Measurements from ENCODE around the gene RPS21.
"Not testable (repeated sequence)": the region's sequence is repeated elsewhere in the genome, so short reads cannot be mapped to it uniquely, and the experiment has no call there.

RPS21 gene

DNA sequence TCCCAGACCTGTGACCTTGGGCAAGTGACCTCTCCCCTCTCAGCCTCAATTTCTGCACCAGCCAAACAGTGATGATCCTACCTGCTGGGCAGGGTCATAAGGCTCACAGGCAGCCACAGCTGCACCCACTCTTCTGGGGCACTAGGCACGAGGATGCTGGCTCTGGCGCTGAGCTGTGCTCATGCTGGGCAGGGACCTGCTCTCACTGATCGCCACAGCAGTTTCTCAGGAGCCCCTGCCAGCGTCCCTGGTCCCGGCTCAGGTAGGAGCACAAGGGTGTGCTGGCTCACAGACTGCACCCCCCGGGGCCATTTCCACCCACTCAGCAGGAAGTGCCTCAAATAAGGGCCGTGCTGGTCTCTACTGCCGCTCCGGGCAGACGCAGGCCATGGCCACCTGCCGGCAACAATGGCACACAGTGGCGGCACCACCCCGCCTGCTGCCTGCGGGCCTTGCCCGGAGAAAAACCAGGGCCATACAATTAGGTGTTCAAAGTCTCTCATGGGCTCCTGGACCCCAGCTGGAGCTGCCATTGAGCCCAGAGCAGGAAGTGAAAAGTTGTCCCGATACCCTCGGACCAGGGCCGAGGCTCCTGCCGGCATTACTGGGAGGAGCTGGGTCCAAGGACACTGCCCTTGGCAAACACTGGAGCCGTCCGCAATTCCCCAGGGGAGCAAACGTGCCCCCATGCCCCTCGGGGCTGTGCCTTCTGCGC, 24.7 kb downstream of the RPS21 start:
- DNase-seq (ENCODE audit: low read depth): no peak

DNA sequence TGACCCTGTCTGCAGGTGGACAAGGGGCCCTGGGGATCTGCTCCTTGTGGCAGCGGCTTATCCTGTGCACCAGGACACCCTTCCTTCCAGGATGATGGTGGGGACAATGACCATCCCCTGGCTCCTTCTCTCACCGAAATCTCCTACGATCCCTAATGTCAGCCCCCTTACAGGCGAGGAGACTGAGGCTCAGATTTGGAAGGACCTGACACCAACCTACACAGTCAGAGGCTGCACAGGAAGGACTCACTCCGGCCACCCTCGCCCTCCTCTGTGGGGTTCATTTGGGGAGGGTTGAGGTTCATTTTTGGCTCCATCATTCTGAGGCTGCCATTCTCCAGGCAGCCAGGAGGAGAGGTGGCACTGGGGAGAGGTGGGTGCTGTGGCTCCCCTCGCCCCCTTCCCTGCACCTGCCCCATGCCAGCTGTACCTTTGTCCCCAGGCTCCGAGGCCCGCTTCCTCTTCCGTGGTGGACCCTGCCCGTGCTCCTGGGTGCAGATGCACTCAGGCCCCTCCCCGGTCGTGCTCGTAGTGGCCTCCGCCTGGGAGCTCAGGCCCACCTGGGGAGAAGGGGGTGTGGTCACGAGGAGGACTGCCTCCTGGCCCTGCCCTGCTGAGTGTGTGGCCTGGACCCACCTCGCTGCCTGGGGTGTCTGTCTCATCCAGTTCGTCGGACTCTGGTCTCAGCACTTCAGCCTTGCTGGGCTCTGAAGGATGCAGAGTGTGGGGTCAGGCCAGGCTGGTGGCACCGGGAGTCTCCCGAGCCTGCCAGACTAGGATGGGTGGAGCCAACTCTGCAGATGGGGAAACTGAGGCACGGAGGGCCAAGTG, 25.5 kb downstream of the RPS21 start:
- DNase-seq (ENCODE audit: low read depth): no peak

DNA sequence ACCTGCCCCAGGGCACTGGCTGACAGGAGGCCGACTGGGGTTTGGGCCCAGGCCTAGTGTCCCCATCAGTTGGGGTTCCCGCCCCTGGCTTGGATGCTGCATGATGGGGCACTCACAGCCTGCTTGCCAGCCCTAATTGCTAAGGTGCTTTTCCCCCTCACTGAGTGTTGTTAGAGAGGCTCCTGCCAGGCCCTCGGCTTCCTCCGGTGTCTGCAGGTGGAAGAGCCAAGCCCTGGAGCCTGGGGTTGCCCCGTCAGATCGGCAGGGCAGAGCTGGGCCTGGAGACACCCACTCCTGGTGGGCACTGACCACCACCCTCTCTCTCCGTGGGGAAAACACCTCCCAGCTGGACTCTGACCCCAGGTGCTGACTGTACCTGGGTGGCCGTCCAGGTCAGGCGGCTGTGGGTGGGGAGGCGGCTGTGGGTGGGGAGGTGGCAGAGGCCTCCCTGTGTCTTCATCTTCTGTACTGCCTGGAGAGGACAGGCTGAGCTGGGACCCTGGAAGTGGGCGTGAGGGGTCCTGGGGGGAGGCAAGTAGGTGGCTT, 26.2 kb downstream of the RPS21 start:
- DNase-seq (ENCODE audit: low read depth): no peak

DNA sequence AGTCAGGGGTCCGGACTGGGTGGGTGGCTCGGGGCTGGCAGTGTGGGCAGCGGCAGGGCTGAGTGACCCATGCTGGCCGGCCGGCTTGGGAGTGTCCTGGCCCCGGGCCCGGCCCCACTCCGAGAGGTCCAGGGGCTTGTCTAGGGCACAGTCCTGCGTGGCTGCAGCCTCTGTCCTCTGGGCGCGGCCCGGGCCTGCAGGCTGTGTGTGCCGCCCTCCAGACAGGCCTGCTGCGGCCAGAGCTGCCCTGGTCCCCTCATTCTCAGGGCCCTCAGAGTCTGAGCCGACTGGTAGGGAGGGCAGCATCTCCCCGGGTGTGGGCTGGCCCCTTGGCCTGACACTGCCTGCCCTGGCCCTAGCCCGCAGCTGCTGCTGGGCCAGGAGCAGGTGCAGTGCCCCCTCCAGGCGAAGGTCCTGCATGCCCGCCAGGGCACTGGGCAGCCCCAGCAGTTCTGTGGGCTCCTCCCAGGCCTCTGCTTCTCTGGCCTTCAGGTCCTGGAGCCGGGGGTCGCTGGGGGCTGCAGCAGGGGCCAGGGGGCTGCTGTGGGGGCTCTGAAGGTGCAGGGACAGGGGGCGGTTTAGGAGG, 27.1 kb downstream of the RPS21 start:
- no peak for DNase-seq (ENCODE audit: low read depth)

DNA sequence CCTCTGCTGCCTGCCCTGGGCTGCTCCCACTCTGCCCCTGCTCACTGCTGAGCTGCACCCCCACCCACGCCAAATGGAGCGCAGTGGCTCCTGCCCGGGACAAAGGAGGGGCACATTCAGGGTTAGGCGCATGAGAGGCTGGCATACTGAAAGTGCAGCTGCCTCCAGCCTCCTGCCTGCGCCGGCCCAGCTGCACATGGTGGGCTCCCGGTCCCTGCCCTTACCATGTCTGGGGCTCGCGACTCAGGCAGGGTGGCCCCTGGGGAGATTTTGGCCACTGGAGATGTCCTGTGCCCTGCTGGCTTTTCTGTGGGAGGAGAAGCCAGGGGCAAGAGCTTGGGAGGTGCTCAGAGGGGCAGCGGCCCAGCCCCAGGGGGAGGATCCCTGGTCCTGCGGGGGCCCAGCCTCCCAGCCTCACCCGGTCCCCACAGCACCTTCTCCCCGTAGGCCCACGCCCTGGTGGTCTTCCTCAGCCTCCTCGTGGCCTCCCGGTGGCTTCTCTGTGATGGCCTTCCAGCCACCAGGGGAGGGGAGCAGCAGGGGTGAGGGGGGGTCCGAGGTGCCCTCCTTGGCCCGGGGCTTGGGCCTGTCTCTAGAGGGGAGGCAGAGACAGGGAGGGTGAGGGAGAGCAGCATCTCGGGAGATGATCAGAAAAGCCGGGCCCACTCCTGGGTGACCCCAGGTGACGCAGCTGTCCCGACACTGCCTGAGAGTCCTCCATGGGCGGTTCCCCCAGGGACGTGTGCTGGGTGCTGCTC, 28.6 kb downstream of the RPS21 start:
- no peak for DNase-seq (ENCODE audit: low read depth)

DNA sequence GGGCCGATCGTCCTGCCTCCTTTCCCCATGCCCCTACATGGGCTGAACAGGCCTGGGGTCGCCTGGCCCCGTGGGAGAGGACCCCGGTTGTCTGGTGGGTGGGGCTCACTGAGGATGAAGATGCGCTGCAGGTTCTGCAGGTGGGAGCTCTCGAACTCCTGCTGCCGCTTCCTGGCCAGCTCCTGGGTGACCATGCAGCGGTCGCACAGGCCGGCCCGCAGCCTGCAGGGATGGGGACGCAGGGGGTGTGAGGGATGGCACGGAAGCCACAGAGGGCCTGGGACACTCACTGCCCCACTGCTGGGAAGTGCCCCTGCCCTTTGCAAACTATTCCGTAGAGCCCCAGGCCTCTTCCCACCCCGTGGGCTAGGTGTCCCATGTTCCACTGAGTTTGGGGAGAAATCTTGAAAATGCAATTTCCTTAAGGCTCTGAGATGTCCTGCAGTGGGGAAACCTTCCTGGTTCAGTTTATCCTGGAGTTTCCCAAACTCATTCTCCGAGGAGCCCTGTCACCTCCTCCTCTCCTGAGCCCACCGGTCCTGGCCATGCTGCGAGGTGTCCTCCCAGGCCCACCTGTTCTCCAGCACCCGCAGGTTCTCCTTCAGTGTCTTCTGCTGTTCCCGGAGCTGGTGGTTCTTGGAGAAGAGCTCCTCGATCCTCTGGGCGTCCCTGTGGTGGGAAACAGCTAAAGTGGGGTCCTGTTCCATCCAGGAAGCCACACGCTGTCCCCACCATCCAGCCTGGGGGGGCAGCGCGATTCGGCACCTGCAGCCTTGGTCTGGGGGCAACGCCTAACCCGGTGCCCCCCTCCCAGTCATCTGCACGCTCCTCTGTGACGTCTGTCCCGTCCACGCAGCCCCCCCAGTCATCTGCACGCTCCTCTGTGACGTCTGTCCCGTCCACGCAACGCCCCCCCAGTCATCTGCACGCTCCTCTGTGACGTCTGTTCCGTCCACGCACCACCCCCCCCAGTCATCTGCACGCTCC, 30.0 kb downstream of the RPS21 start:
- DNase-seq (ENCODE audit: low read depth): no peak

DNA sequence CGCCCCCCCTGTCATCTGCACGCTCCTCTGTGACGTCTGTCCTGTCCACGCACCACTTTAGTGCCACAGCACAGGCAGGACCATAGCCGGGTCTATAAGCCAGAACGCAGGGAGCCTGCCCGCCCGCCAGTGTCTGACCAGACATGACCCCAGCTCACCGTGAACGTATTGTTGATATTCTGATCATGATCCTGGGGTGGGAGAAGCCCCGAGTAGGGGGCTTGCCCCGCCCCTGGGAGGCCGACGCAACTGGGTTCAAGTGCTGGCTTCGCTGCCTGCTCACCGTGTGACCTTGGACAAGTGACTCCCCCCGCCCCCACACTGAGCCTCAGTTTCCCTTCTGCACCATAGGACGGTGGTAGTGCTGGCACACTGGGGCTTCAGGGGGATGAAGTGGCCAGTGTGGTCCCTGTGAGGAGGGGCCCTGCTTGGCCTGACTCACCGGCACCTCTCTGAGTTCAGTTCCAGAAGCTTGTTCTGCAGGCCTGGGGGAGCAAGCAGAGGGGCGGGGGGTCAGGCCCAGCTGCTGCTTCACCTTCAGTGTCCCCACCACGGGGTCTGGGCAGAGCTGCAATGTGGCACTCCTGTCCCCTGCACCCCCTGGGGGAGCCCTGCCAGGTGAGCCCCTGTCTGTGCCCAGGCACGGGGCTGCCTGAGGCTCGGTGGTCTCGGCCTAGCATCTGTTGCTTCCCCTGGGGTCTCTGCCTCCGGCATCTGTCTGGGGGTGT, 31.2 kb downstream of the RPS21 start:
- no peak for DNase-seq (ENCODE audit: low read depth)

DNA sequence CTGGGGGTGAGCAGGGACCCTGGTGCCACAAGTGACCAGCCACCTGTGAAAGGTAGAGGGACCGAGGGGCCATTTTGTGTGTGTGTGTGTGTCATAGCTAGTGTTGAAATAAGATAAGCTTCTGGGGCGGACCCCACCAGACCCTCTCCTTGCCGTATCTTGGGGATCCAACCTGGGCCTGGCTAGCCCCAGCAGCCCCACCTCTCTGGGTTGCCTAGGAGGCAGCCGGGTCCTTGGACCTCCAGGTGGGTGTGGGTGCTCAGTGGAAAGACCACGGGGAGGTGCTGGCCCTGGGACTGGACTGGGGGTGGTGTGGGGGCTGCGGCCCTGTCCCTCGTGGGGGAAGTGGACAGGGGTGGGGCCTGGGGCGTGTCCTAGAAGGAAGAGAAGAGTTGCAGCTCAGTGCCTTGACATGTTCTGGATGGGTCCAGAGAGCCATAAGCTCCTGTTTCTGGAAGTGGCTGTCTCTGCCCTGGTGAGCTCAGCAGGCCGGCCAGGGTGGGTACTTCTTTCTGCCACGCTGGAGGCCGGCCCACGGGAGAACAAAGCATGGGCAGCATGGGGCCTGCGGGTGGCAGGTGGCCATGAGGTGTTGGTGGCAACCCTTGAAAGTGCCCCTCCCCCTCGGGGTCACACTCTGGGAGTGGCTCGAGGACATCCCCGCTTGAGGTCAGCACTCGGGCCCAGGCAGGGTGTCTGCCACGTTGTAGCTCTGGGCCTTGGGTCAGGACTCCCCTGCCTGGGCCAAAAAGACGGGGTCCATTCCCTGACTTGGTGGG, 32.0 kb downstream of the RPS21 start:
- no peak for DNase-seq (ENCODE audit: low read depth)

DNA sequence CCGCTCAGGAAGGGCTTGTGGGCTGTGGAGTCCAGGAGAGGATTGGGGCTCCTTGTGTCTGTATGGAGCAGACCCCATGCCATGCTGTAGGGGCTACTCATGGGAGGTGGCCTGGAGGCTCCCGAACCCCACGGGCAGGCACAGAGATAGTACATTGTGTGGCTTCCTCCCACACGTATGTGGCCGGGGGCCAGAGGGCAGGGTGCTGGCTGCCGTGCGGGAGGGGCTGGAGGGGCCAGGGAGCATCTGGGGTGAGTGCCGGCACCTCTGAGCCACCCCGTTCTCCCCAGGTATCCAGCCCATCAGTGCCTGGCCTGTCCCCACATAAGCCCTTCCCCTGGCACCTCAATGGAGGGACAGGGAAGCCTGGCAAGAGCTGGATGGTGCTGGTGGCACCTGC, 32.9 kb downstream of the RPS21 start:
- DNase-seq (ENCODE audit: low read depth): no peak

DNA sequence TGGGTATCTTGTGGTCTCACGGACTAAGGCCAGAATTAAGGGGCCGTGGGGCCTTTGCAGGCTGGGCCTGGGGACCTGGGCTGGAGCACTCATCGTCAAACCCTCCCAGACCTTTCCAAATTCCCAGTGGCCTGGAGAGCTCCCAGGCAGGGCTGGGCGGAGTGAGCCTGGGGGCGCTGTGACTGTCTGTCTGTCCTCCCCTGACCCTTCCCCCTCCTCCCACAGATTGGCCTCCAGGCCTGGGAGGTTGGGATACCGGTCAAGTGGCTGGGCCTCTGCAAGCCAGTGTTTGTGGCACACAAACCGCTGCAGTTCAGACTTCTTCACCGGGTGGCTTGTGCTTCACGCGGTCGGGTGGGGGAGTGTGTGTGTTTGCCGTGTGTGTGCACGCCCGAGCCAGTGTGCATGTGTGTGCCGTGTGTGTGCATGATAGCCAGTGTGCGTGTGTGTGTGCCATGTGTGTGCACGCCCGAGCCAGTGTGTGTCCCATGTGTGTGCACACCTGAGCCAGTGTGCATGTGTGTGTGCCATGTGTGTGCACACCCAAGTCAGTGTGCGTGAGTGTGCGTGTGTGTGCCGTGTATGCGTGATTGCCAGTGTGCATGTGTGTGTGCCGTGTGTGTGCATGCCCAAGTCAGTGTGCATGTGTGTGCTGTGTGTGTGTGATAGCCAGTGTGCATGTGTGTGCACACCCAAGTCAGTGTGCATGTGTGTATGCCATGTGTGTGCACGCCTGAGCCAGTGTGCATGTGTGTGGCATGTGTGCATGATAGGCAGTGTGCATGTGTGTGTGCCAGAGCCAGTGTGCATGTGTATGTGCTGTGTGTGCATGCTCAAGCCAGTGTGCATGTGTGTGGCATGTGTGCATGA, 34.2 kb downstream of the RPS21 start:
- DNase-seq (ENCODE audit: low read depth): no peak

DNA sequence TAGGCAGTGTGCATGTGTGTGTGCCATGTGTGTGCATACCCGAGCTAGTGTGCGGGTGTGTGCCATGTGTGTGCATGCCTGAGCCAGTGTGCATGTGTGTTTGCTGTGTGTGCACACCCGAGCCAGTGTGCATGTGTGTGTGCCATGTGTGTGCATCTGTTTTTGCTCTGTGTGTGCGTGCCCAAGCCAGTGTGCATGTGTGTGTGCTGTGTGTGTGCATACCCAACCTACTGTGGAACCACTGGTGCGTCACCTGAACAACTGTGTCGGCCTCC, 34.8 kb downstream of the RPS21 start:
- DNase-seq (ENCODE audit: low read depth): no peak

DNA sequence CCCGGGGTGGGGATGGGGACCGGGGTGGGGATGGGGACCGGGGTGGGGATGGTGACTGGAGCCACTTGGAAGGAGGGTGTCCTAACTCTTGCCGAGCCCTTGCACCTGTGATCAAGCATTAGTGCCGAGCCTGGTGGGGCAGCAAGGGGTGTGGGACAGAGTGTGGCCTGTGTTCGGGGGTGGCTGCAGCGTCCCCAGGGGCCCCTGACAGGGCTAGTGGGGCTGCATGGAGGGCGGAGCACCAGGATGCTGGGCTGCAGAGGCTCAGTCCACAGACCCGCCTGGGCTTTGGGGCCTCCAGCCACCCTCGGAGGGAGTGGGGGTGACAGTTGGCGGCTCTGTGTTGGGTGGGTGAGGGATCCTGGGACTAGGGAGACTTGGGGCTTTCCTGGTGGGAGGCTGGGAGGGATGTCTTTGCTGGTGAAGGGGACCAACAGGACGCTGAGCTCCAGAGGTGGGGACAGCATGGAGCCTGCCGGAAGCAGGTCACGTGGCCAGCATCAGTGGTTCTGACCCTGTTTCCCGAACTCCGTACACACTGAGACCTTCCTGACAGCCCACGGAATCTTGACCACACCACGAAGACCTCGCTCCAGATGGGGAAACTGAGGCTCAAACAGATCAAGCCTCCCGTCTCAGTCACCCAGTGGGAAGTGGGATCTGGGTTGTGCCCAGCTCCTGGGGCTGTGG, 35.9 kb downstream of the RPS21 start:
- no peak for DNase-seq (ENCODE audit: low read depth)

DNA sequence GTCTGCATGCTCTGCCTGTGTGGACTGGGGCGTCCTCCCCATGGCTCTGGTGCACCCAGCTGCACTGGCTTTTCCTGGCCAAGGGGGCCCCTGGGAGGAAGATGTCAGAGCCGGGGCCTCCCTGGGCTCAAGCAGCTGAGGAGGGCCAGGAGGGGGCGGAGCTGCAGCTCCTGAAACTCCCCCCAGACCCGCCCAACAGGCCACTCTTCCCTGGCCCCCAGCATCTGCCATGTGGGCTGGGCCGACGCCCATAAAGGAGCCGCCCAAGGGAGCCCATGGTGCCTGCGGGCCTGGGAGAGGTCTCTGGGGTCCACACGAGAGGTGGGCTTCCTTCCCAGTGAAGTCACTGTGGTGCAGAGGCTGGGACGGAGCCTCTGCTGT, 36.4 kb downstream of the RPS21 start:
- DNase-seq (ENCODE audit: low read depth): no peak

DNA sequence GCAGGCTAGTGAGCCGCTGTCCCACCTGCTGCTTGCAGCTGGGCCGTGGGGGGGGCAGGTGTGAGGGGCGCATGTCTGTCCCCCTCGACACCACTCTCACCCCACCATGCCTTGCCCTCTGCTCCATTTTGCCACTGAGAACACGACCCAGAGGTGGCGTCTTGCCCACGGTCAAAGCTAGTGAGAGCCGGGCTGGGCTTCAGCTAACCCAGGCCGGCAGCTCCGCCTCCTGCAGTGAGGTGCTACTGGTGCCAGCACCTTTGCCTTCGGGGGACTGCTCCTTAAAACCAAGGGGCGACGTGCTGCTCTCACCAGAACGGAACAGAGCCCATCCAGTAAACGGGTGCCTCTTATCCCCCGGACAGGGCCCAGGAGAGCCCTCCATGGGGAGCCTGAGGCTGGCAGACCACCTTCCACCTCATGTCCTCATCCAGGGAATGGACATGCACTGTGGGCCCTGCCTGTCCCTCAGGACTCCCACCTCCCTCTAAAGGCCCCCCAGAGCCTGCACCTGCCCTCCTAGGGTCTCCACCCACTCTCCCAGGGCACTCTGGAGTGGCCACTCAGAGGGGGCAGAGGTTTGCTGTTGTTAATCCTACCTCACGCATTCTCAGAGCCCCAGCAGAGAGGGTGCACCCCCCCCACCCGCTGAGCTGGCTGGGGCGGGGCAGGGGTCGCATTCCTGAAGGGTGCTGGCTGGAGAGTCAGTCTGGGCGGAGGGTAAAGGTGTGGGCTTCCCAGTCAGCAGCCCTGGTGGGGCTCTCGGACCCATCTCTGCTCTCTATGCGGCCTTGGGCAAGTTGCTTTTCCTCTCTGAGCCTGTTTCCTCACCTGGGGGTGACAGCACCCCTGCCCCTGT, 37.6 kb downstream of the RPS21 start:
- no peak for DNase-seq (ENCODE audit: low read depth)

DNA sequence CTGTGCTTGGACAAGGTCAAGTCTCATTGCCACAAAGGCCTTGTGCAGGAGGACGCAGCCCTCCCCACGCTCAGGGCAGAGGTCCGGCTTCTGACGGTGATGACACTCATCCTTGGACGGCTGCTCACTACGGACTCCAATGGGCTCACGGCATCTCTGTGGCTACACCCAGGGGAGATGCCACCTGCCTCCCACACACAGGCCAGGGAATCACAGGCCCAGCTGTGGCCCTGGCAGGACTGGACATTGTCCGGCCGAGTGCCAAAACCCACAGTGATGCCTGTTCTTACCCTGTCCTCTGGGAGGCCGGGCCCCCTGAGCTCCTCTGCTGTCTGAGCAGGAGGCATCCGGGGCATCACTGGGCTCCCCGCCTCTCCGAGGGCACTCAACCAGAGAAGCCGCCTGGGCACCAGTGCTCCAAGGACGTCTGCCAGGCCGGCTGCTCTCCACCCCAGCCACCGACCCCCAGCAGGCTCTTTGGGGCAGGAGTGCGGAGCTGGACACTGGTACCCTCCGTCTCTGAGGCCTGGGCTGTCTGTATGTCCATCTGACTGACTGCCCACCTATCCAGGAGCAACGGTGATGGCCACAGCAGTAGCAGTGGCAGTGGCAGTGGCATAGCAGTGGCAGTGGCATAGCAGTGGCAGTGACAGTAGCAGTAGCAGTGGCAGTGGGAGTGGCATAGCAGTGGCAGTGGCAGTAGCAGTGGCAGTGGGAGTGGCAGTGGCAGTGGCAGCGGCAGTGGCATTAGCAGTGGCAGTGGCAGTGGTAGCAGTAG, 38.6 kb downstream of the RPS21 start:
- DNase-seq (ENCODE audit: low read depth): no peak

DNA sequence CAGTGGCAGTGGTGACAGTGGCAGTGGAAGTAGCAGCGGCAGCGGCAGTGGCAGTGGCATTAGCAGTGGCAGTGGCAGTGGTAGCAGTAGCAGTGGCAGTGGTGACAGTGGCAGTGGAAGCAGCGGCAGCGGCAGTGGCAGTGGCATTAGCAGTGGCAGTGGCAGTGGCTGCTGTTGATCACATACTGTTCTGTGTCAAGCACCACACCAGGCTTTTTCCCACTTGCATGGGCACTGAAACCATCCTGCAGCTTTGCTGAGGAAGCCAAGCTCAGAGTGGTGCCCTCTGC, 39.1 kb downstream of the RPS21 start:
- not testable (repeated sequence) for DNase-seq (ENCODE audit: low read depth)

DNA sequence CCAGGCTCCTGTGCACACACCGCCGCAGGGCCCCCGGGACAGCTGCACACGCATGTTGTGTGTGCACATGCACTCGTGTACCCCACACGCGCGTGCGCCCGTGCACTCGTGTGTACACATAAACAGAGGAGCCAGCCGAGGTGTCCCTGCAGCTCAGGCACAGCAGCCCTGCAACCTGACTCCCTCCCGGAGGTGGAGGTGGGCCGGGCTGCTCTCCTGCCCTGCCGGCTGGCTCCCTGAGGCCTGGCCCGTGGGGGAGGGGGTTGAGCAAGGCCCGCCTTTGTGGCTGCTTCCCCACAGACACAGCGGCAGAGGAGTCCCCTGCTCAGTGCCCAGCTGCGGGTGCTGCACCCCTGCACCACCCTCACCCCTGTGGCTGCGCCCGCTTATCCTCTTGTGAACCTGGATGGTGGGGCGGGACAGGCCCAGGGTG, 39.8 kb downstream of the RPS21 start:
- no peak for DNase-seq (ENCODE audit: low read depth)
